HL-60 (cell line): ENCODE results near the gene RFTN1.

Source experiments
- DNase-seq, 2 experiments: peaks; one replicate each; pipeline ENCODE4 v3.0.0-alpha.2; 2010 to 2020; ENCODE audit warnings: low read depth in 1 of 2, low spot score in 1 of 2
- H3K27ac ChIP-seq: fragments of 250-450 bp; sonication (Bioruptor Pico); replicated peaks from 2 replicates; pipeline ENCODE4 v1.5.1; 2020; ENCODE audit warnings: mild to moderate bottlenecking, moderate library complexity
- H3K27me3 ChIP-seq: fragments of 250-450 bp; sonication (Bioruptor Pico); 2 replicates; pipeline ENCODE4 v1.5.1; 2021; ENCODE audit warnings: mild to moderate bottlenecking, moderate library complexity; ENCODE audit not compliant: insufficient read depth, poor library complexity, severe bottlenecking
- H3K4me3 ChIP-seq: replicated peaks from 2 replicates; pipeline ENCODE4 v1.5.1; 2011; ENCODE audit warnings: mild to moderate bottlenecking, control low read depth, low read length; ENCODE audit not compliant: insufficient read depth
- GABPA ChIP-seq: IDR thresholded peaks from 2 replicates; pipeline ENCODE4 v1.6.1; 2012; ENCODE audit warnings: low read depth
- POLR2AphosphoS5 ChIP-seq: IDR thresholded peaks from 2 replicates; pipeline ENCODE4 v1.6.1; 2012; ENCODE audit warnings: low read depth
- SPI1 ChIP-seq: IDR thresholded peaks from 2 replicates; pipeline ENCODE4 v1.6.1; 2012; ENCODE audit warnings: low read depth, mild to moderate bottlenecking, borderline replicate concordance
- TF ChIP-seq, protein P1 (sequence below): IDR thresholded peaks from 2 replicates; pipeline ENCODE4 v1.6.1; 2012; ENCODE audit warnings: low read depth; ENCODE audit not compliant: insufficient replicate concordance
- TF ChIP-seq, protein P2 (sequence below): IDR thresholded peaks from one replicate; pipeline ENCODE4 v1.5.1; 2011; ENCODE audit warnings: low read length, control low read depth, inconsistent platforms; ENCODE audit not compliant: insufficient read depth

Gene RFTN1

DNA sequence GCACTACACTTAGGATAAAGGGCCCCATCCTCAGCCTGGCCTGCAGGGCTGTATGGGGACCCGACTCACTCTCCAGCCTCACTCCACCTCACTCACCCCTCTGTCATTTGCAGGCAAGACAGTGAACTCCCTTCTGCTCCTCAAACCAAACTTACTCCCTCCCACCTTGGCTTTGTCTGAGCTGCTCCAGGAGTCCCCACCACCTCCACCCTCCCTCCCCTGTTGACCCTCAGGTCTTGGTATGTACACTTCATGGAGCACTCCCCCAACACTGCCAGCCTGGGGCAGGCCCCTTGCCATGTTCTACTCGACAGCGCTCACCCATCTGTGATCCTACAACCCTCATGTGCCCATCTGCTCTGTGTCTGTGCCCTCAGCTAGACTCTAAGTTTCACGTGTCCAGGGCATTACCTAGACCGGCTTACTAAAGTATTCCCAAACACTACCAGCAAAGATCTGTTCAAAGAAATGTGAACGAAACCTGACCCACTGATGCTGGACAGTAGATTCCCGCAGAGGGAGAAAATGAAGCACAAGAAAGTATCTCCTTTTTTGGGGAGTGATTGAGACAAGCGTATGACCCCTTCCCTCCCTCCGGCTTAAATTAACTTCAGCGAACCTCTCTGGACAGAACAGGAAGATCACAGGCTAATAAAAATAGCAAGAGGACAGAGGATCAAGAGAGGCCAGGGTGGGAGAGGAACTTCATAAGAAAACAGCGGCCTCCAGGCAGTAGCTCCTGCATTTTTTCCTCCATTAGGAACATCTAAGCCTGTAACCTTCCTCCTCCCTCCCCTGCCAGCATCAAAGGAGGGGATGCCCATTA lies 113.2 kb downstream of the RFTN1 start:
- TF ChIP-seq SPI1 (no peak), POLR2AphosphoS5 (no peak), GABPA (no peak)
- TF ChIP-seq, protein P1, sequence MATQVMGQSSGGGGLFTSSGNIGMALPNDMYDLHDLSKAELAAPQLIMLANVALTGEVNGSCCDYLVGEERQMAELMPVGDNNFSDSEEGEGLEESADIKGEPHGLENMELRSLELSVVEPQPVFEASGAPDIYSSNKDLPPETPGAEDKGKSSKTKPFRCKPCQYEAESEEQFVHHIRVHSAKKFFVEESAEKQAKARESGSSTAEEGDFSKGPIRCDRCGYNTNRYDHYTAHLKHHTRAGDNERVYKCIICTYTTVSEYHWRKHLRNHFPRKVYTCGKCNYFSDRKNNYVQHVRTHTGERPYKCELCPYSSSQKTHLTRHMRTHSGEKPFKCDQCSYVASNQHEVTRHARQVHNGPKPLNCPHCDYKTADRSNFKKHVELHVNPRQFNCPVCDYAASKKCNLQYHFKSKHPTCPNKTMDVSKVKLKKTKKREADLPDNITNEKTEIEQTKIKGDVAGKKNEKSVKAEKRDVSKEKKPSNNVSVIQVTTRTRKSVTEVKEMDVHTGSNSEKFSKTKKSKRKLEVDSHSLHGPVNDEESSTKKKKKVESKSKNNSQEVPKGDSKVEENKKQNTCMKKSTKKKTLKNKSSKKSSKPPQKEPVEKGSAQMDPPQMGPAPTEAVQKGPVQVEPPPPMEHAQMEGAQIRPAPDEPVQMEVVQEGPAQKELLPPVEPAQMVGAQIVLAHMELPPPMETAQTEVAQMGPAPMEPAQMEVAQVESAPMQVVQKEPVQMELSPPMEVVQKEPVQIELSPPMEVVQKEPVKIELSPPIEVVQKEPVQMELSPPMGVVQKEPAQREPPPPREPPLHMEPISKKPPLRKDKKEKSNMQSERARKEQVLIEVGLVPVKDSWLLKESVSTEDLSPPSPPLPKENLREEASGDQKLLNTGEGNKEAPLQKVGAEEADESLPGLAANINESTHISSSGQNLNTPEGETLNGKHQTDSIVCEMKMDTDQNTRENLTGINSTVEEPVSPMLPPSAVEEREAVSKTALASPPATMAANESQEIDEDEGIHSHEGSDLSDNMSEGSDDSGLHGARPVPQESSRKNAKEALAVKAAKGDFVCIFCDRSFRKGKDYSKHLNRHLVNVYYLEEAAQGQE: no peak
- TF ChIP-seq, protein P2, sequence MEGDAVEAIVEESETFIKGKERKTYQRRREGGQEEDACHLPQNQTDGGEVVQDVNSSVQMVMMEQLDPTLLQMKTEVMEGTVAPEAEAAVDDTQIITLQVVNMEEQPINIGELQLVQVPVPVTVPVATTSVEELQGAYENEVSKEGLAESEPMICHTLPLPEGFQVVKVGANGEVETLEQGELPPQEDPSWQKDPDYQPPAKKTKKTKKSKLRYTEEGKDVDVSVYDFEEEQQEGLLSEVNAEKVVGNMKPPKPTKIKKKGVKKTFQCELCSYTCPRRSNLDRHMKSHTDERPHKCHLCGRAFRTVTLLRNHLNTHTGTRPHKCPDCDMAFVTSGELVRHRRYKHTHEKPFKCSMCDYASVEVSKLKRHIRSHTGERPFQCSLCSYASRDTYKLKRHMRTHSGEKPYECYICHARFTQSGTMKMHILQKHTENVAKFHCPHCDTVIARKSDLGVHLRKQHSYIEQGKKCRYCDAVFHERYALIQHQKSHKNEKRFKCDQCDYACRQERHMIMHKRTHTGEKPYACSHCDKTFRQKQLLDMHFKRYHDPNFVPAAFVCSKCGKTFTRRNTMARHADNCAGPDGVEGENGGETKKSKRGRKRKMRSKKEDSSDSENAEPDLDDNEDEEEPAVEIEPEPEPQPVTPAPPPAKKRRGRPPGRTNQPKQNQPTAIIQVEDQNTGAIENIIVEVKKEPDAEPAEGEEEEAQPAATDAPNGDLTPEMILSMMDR: no peak

DNA sequence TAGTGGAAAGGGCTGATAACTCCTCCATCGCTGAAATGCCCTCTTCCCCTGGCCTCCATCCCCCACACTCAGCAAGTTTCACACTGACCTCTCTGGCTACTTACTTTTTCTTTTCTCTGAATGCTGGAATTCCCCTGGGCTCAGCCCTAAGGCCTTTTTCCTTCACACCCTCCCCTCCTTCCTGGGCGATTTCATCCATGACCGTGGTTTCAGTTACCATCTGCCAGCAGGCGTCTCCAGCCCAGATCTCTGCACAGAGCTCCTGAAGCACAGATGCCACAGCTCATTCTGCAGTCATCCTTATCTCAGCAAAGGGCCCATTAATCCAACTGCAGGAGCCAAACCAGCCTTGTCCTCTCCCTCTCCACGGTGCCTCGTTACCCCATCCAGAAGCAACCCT lies 114.0 kb downstream of the RFTN1 start:
- no peaks in the 10 kb centered on the region for H3K27me3 ChIP-seq
- no peak overlapping the region for H3K27ac ChIP-seq
- DNase-seq: no peak
- no peak for TF ChIP-seq GABPA
- no peak overlapping the region for H3K4me3 ChIP-seq

More for the DNA sequence above, 113.2 kb downstream of the RFTN1 start:
- no peak overlapping the region for H3K4me3 ChIP-seq
- DNase-seq: no peak
- no peak overlapping the region for H3K27ac ChIP-seq
- H3K27me3 ChIP-seq: no peaks in the 10 kb centered on the region

DNA sequence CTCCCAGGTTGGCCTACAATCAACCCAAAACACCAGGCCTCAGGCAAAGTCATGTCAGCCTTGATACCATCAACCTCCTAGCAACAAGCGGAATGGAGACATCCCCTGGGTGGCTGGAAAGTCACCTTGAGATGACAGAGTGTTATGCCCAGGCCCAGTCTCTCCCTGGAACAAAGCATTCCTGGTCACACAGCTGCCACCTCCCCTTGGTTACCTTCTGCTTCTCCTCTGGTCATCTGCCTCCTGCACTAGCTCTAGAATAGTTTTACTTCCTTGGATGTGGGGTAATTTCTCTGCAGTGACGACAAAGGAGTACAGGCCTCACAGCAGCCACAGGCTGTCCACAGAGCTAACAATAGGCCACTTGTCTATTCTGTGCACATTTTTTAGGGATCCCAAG lies 114.9 kb downstream of the RFTN1 start:
- TF ChIP-seq, protein P2: no peak
- TF ChIP-seq POLR2AphosphoS5 (no peak), SPI1 (no peak), GABPA (no peak)
- TF ChIP-seq, protein P1: no peak
- H3K27ac ChIP-seq: no peak overlapping the region

DNA sequence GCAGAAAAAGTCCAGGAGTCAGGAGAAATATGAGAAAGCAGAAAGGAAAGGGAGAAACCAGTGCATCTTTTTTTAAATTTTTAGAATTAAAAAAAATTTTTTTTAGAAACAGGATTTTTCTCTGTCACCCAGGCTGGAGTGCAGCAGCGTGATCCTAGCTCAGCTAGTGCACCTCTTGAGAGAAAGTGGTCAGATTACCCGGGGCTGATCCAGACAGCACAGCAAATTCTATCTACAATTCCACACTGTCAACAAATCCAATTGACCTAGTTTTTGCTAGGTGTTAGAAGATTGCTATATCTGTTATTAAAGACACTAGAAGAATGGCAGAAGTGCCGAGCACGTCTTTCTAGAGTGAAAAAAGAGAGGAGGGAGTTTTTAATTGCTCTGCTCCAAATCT lies 117.3 kb downstream of the RFTN1 start:
- no peaks in the 10 kb centered on the region for H3K27me3 ChIP-seq

More for the DNA sequence above, 114.9 kb downstream of the RFTN1 start:
- DNase-seq: no peak
- Histone ChIP-seq H3K27me3 (no peaks in the 10 kb centered on the region), H3K4me3 (no peak overlapping the region)

More for the DNA sequence above, 117.3 kb downstream of the RFTN1 start:
- DNase-seq: no peak
- TF ChIP-seq, protein P2: no peak
- TF ChIP-seq, protein P1: no peak
- TF ChIP-seq GABPA (no peak), POLR2AphosphoS5 (no peak), SPI1 (no peak)
- H3K27ac ChIP-seq: no peak overlapping the region
- H3K4me3 ChIP-seq: no peak overlapping the region
